Smooth muscle cell of the pulmonary artery (primary cell): Measurements from ENCODE around the gene SLC44A3. TPM values are rescaled to one million over a fixed set of nuclear protein-coding genes. Genes with fewer than 3 reads are reported as not detected.

Experiments
- total RNA-seq: library from RNA; depleted of rRNA; stranded (reverse); fragments of >200 nt; gene quantifications from 2 replicates; pipeline ENCODE4 v1.2.3, GENCODE V29; 2014

SLC44A3 gene, protein sequence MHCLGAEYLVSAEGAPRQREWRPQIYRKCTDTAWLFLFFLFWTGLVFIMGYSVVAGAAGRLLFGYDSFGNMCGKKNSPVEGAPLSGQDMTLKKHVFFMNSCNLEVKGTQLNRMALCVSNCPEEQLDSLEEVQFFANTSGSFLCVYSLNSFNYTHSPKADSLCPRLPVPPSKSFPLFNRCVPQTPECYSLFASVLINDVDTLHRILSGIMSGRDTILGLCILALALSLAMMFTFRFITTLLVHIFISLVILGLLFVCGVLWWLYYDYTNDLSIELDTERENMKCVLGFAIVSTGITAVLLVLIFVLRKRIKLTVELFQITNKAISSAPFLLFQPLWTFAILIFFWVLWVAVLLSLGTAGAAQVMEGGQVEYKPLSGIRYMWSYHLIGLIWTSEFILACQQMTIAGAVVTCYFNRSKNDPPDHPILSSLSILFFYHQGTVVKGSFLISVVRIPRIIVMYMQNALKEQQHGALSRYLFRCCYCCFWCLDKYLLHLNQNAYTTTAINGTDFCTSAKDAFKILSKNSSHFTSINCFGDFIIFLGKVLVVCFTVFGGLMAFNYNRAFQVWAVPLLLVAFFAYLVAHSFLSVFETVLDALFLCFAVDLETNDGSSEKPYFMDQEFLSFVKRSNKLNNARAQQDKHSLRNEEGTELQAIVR
- total RNA-seq: 2.2 and 2.7 TPM in 2 replicates

DNA sequence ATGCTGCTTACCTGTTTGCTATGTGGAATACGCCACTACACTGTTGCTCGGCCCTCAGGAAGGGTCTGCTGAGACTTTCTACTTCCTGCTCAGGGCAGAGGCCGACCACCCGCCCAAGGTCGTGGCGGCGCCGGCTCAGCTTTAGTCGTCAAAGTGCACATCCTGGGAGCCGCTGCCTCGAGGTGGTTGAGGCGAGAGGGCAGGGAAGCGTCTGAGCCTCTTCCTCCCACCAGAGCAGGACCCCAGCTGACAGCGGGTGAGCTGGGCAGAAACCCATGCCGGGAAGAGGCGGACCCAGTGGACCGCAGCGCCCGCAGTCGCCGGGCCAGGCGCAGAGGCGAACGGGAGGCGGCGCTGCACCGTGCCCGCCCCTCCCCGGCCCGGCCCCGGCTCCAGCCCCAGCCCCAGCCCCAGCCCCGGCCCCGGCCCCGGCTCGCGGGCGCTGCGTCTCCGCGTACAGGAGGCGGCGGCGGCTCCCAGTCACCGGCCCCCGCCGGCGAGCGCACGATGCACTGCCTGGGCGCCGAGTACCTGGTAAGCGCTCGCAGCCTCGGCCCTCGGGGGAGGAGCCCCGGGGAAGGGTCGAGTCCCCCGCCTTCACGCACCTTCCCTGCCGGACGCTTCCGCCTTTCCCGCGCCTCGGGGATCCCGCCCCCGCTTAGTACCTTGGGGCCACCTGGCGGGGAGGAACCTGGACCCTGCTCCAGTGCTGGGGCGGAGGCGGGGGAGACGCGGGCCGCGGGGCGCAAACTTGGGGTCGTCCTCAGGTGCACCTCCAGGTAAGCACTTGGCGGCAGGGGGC lies at the start of gene SLC44A3:
SLC44A3 (plus strand) TSS at position 413 of the 802 bp plus-strand sequence; CDS start at position 508, 95 bp downstream.

DNA sequence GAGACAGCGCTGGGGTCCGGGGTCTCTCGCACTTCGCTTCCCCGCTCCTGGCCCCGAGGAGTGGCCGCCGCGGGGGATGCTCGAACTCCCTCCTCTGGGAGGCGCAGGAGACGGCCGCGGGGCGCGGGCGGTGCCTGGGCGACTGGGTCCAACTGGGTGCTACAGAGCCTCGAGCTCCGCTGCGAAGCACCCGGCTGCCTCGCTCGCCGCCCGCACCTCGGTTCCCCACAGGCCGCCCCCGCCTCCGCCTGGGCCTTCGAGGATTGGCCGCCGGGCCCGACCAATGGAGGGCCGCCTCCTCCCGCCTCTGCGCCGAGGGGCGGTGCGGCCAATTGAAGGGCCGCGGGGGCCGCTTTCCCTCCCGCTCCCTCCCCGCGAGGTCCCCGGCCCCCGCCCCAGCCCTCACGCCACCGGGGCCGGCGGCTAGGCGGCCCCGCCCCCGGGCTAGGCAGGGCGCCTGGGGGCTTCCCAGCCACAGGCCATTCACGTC lies 106.8 kb downstream of the SLC44A3 start, which contains the start of gene CNN3:
CNN3 (minus strand) TSS at position 196 of the 490 bp plus-strand sequence. CDS start 216 bp downstream, outside the sequence.

Other genes starting within 250 kb of the SLC44A3 start
- 393 and 490 TPM in 2 replicates for gene CNN3, start 106.8 kb downstream of the SLC44A3 start, total RNA-seq